Activated T-cell treated with anti-CD3 and anti-CD28 coated beads, Interleukin-2, amount 50 U/mL, for 1 hour (primary cell): ENCODE data around the gene EFCAB13.
"Not testable (repeated sequence)": the region's sequence is repeated elsewhere in the genome, so short reads cannot be mapped to it uniquely, and the experiment has no call there.

Experiments used
- DNase-seq: peaks from one replicate; pipeline ENCODE4 v3.0.0-alpha.2; 2020

The EFCAB13 gene

GRCh38 chr17:47332287-47332686, 8.5 kb downstream of the EFCAB13 start:
- DNase-seq: no peak

DNA sequence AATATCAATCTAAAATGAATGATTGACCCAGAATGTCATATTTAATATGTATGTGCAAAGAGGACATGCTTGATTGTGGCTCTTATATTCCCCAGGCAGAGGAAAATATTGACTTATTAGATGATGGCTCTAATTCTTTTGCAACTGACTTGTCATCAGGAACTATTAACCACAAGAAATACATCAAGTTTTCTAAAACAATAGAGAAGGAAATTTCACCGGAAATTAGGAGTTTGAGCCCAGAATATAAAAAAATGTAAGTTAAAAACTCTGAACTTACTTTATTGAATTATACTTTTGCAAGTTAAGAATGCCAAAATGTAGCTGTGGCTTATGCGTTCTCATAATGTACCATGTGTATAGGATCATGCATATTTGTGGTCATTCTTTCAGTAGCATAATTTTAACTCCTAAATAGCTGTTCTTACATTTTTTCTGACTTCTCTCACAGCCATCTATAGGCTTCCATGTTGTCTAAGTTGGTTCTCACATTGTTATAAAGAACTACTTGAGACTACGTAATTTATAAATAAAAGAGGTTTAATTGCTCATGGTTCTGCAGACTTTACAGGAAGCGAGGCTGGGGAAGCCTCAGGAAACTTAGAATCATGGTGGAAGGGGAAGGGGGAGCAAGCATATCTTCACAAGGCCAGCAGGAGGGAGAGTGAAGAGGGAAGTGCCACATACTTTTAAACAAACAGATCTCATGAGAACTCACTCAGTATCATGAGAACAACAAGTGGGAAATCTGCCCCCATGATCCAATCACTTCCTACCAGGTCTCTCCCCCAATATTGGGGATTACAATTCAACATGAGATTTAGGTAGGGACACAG, 11.6 kb downstream of the EFCAB13 start:
- no peak for DNase-seq

DNA sequence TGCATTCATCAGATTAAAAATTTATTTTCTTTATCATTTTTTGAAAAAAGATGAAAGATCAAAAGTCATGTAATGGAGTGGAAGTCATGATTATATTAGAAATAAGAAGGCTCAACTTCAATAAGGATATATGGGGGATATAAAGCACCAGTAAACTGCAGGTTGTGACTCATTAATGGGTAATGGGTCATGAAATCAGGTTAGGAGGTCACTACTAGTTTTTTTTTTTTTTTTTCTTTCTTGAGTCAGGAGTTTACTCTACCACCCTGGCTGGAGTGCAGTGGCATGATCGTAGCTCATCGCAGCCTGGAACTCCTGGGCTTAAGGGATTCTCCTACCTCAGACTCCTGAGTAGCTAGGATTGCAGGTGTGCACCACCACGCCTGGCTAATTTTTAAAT, 14.3 kb downstream of the EFCAB13 start:
- no peak for DNase-seq

GRCh38 chr17:47352848-47353247, 29.1 kb downstream of the EFCAB13 start:
- no peak for DNase-seq

DNA sequence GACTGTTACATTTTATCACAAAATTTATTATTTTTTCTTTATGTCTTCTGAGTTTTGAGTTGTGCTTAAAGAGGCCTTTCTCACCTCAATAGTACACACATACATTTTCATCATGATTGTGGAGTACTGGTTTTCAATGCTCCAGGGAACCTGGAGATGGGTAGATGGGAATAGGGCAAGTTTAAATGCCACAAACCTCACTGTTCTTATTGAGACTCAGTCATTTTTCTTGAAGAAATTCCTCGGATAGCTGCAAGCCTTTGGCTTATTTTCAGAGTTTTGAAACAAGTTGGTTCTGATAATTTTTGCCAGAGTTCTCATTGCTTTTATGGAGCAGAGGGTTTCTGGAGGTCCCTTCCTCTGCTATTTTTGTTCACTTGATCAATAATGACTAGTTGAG, 34.9 kb downstream of the EFCAB13 start:
- DNase-seq: no peak

DNA sequence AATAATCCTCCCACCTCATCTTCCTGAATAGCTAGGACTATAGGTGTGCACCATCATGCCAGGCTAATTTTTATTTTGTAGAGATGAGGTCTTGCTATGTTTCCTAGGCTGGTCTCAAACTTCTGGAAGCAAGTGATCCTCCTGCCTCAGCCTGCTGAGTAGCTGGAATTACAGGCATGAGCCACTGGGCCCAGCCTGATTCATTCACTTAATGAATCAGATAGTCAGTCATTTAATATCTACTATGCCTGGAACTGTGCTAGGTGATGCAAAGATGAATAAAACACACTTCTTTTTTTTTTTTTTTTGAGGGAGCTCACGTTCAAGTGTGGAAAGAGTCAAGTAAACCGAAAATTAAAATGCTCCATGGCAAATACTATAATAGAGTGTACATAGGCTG, 39.4 kb downstream of the EFCAB13 start:
- no peak for DNase-seq

- DNase-seq: no peak
These were observed 43.5 kb downstream of the EFCAB13 start for GRCh38 chr17:47367257-47367656.

DNA sequence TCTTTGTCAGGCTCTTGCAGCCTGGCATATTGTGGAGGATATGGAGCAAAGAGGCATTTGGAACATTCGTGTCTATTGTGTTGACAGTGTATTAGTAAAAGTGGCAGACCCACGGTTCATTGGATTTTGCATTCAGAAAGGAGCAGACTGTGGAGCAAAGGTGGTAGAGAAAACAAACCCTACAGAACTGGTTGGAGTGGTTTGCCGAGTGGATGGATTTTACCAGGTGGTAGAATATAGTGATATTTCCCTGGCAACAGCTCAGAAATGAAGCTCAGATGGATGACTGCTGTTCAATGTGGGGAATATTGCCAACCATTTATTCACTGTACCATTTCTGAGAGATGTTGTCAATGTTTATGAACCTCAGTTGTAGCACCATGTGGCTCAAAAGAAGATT, 44.5 kb downstream of the EFCAB13 start:
- no peak for DNase-seq

GRCh38 chr17:47370899-47371298, 47.1 kb downstream of the EFCAB13 start:
- not testable (repeated sequence) for DNase-seq

- no peak for DNase-seq
These were observed 49.2 kb downstream of the EFCAB13 start for GRCh38 chr17:47373002-47373401.

GRCh38 chr17:47376247-47376646, 52.5 kb downstream of the EFCAB13 start:
- DNase-seq: no peak

GRCh38 chr17:47388825-47389224, 65.1 kb downstream of the EFCAB13 start:
- DNase-seq: no peak

DNA sequence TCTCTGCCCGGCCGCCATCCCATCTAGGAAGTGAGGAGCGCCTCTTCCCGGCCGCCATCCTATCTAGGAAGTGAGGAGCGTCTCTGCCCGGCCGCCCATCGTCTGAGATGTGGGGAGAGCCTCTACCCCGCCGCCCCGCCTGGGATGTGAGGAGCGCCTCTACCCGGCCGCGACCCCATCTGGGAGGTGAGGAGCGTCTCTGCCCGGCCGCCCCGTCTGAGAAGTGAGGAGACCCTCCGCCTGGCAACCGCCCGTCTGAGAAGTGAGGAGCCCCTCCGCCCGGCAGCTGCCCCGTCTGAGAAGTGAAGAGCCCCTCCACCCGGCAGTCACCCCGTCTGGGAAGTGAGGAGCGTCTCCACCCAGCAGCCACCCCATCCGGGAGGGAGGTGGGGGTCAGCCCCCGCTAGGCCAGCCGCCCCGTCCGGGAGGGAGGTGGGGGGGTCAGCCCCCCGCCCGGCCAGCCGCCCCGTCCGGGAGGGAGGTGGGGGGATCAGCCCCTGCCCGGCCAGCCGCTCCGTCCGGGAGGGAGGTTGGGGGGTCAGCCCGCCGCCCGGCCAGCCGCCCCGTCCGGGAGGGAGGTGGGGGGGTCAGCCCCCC, 73.9 kb downstream of the EFCAB13 start:
- DNase-seq: not testable (repeated sequence)

DNA sequence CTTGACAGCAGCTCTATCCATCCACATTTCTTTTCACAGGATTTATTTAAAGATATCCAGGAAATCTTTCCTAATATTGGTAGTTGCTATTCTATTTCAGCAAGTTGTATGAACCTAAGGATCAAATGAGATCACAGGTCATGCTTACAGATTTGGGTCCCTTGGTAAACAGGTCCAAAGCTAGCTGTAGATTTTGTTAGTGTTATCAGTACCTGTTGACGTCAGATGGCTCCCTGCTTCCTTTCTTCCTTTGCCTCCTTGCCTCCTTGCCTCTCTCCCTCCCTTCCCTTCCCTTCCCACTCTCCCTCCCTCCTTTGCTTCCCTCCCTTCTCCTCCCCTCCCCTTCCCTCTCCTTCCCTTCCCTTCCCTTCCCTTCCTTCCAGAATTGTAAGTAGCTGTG, 76.6 kb downstream of the EFCAB13 start:
- no peak for DNase-seq

DNA sequence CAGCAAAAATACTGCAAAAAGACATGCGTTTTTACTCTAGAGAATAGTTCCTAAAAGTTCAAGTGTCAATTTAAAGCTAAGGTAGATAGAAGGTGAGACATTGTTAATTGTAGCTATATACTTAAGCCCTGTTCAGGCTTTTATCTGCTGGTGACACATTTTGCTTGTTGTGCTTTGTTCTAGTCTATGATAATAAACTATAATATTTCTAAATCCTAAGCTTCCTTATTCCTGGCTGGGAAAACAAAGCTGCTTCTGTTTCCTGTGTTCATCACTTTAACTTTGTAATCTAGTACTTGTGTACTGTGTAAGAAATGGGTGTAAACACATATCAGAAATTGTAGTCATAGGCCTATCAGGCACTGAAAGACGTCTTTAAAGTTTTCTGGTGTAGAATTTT, 77.3 kb downstream of the EFCAB13 start:
- no peak for DNase-seq

GRCh38 chr17:47404006-47404405, 80.3 kb downstream of the EFCAB13 start:
- no peak for DNase-seq

DNA sequence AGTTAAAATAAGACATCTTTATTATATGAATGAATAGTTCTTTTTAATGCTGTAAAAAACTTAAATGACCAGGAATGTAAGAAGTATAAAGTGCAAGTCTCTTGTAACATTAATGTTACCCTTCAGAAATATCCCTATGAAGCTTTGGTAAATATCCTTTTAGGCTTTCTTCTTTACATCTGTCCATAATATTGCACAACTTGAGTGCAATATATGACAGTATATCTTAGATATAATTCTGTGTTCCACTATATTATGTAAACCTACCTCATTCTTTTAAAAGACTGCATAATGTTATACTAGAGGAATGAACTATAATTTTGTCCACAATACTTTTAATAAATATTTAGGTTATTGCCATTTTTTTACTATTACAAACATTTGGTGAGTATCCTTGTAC, 81.1 kb downstream of the EFCAB13 start:
- DNase-seq: no peak

DNA sequence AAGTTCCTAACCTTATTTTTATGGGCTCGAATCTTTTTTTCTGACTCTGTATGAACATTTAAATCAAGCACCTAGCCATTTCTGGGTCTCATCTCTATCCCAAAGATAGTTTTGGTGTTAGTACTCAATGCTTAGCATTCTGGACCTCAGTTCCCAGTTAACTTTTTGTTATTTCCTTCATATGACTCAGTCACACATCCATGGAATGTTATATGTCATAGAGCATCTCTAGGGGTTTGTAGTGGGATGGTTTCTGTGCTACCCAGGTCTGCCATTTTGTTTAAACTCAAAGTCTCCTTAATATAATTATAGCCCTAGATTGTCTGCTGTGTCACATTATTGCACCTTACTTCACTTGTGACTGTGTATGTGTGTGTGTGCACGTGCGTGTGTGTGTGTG, 90.1 kb downstream of the EFCAB13 start:
- no peak for DNase-seq

DNA sequence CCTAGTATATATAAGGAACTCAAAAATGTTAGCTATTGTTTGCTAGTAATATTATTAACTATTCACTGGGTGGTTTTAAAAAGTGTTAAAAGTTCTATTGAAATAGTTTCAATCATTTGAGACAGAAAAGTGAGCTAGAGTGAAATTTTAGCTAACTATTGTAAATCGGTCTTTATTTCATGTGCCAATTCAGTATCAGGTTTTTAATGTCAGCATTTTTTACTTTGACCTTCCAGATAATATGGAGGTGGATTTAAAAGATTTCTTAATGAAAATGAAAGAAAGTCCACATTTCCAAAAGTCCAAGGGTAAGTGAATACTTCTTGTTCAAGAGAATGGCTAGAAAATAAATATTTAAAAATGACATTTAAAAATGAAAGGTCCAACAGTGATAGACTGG, 90.9 kb downstream of the EFCAB13 start:
- DNase-seq: no peak

GRCh38 chr17:47423406-47424295, 99.9 kb downstream of the EFCAB13 start:
- DNase-seq: peak; percentile 22

GRCh38 chr17:47425233-47425632, 101.5 kb downstream of the EFCAB13 start:
- DNase-seq: not testable (repeated sequence)

DNA sequence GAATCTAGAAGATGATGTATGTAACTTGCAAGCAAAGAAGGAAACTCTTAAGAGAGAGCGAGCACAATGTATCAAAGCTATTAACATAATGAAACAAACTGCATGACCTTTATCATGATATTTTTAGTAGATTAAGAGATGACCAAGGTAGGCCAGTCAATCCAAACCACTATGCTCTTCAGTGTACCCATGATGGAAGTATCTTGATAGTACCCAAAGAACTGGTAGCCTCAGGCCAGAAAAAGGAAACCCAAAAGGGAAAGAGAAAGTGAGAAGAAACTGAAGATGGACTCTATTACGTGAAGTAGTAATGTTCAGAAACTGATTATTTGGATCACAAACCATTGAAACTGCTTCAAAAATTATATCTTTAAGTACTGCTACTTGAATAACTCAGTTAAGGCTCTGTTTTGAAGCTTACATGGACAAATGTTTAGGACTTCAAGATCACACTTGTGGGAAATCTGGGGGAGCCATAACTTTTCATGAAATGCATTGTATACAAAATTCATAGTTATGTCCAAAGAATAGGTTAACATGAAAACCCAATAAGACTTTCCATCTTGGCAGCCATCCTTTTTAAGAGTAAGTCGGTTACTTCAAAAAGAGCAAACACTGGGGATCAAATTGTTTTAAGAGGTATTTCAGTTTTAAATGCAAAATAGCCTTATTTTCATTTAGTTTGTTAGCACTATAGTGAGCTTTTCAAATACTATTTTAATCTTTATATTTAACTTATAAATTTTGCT, 102.3 kb downstream of the EFCAB13 start:
- DNase-seq: not testable (repeated sequence)

- DNase-seq: no peak
These were observed 104.2 kb downstream of the EFCAB13 start for GRCh38 chr17:47427985-47428384.
